Testis (tissue), 2 donors: ENCODE data around the gene ZNF79.

Source experiments
- CTCF ChIP-seq, 3 experiments: fragments of 450-650 bp in 2 of 3; fragments of 200-600 bp in 1 of 3; sonication (generic) in 1 of 3; IDR thresholded peaks; one replicate each; pipeline ENCODE4 v1.5.1; 2016 to 2019; ENCODE audit warnings: antibody characterized with exemption in 3 of 3, mild to moderate bottlenecking in 2 of 3, moderate library complexity in 1 of 3
- POLR2A ChIP-seq: fragments of 450-650 bp; IDR thresholded peaks from one replicate; pipeline ENCODE4 v1.6.1; 2017; ENCODE audit warnings: antibody characterized with exemption, mild to moderate bottlenecking, moderate library complexity

GRCh38 chr9:127415657-127416056 is 8.5 kb upstream of the ZNF79 start:
- TF ChIP-seq CTCF (IDR thresholded peaks at IDR 0.05) (no peak), POLR2A (no peak)
